Activated T-cell treated with anti-CD3 and anti-CD28 coated beads, Interleukin-2, amount 50 U/mL, for 24 hours (primary cell): ENCODE results near the gene STK32C.

ENCODE experiments used
- DNase-seq: peaks from one replicate; pipeline ENCODE4 v3.0.0-alpha.2; 2020
- H3K27ac Mint-ChIP-seq: 2 replicates; pipeline ENCODE4 v1.8.0; 2020; ENCODE audit warnings: mild to moderate bottlenecking, mixed read lengths
- H3K27me3 Mint-ChIP-seq: 2 replicates; pipeline ENCODE4 v1.8.0; 2020; ENCODE audit warnings: mixed read lengths
- H3K36me3 Mint-ChIP-seq: 2 replicates; pipeline ENCODE4 v1.8.0; 2020; ENCODE audit warnings: low read depth, mixed read lengths
- H3K4me1 Mint-ChIP-seq: 2 replicates; pipeline ENCODE4 v1.8.0; 2020; ENCODE audit warnings: low read depth, mixed read lengths
- H3K4me3 Mint-ChIP-seq: 2 replicates; pipeline ENCODE4 v1.8.0; 2020; ENCODE audit warnings: mild to moderate bottlenecking, moderate library complexity, mixed read lengths
- H3K9me3 Mint-ChIP-seq: 2 replicates; pipeline ENCODE4 v1.8.0; 2020; ENCODE audit warnings: mixed read lengths

The STK32C gene

DNA sequence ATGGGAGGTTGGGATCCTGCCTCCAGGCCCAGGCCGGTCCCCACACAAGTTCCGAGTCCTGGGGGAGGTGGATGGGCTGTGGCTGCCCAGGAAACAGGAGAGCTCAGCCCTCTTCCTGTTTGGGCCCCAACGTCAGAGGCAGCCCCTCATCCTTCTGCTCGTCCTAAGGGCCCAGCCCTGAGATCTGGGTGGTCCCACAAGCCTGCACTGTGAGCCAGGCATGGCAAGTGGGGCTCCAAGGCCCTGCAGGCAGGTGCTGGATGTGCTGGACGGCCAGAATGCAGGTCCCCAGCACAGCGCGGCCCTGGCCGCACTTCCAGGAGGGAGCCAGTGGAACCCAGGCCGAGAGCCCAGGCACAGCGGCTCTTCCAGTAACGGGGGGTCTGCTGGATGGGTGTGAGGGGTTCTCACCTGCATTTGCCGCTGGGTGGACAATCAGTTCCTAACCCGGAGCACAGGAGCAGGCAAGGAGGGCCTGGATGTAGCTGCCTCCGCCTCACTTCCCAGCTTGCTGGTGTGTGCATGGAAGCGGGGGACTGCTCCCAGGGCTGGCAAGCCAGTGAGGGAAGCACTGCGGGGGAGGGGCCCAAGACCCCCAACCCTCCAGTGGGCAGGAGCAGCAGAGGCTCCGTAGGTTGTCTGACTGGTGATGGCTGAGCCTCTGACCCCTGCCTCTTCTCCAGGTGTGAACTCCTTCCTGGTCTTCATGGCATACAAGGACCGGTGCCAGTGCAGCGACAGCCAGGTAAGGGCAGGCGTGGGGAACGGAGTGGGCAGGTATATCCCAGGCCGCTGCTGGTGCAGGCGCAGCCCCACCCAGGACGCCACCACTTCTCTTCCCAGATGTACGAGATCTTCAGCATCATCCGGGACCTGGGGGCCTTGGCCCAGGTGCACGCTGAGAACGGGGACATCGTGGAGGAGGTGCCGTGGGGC is 111.3 kb downstream of the STK32C start:
- Mint-ChIP-seq H3K27me3 (peaks cover 12% of the 10 kb centered on the region), H3K27ac (no peak overlapping the region), H3K4me1 (no peaks in the 10 kb centered on the region), H3K4me3 (no peak overlapping the region), H3K36me3 (no peaks in the 10 kb centered on the region), H3K9me3 (no peaks in the 10 kb centered on the region)
- DNase-seq: no peak

- DNase-seq: no peak
- H3K27ac Mint-ChIP-seq: no peak overlapping the region
- H3K36me3 Mint-ChIP-seq: no peaks in the 10 kb centered on the region
- H3K27me3 Mint-ChIP-seq: peaks cover 12% of the 10 kb centered on the region
- H3K4me1 Mint-ChIP-seq: no peaks in the 10 kb centered on the region
- H3K4me3 Mint-ChIP-seq: no peak overlapping the region
- peaks cover 2% of the 10 kb centered on the region for H3K9me3 Mint-ChIP-seq
Measured at GRCh38 chr10:132195366-132196075, 112.2 kb downstream of the STK32C start.

- Mint-ChIP-seq H3K4me1 (no peaks in the 10 kb centered on the region), H3K36me3 (no peaks in the 10 kb centered on the region), H3K27me3 (peaks cover 18% of the 10 kb centered on the region), H3K27ac (no peak overlapping the region), H3K9me3 (peaks cover 3% of the 10 kb centered on the region), H3K4me3 (no peak overlapping the region)
- DNase-seq: no peak
Measured at GRCh38 chr10:132194726-132195125, 113.0 kb downstream of the STK32C start.

- H3K4me1 Mint-ChIP-seq: no peaks in the 10 kb centered on the region
- H3K27ac Mint-ChIP-seq: no peak overlapping the region
- peak; percentile 40 for DNase-seq
- H3K27me3 Mint-ChIP-seq: peaks cover 25% of the 10 kb centered on the region
- no peaks in the 10 kb centered on the region for H3K36me3 Mint-ChIP-seq
- H3K4me3 Mint-ChIP-seq: no peak overlapping the region
- H3K9me3 Mint-ChIP-seq: peaks cover 3% of the 10 kb centered on the region
Measured at GRCh38 chr10:132193907-132194552, 113.7 kb downstream of the STK32C start.

DNA sequence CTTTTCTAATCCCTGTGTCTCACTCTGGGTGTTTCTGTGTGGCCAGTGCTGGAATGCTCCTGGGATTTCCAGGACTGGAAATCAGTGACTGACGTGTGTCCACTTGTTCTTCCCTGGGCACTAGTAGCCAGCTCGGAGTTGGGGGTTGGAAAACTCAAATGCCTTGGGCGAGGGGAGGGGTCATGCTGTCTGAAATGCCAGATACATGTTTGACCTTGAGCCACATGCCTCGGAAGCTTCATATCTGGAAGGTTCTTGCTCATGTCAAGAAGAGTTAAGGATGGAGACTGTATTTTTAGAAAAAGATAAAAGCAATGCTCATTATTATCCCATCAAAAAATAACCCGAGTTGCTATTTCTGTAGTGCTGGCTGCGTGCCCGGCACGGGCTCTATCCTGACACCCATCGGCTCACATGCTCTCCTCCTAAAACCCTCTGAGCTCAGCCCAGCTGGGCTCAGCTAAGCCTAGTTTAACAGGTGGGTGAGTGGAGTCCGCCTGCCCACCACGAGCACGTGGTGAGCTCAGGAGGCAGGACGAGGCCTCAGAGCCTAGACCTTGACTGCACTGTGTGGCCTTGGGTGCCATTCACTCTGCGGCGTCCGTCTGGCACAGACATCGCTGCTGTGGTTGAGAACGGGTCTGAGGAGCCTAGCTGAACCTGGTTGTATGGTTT is 114.6 kb downstream of the STK32C start:
- H3K27ac Mint-ChIP-seq: no peak overlapping the region
- peaks cover 1% of the 10 kb centered on the region for H3K4me1 Mint-ChIP-seq
- H3K9me3 Mint-ChIP-seq: peaks cover 3% of the 10 kb centered on the region
- no peak overlapping the region for H3K4me3 Mint-ChIP-seq
- no peaks in the 10 kb centered on the region for H3K36me3 Mint-ChIP-seq
- no peak for DNase-seq
- H3K27me3 Mint-ChIP-seq: peaks cover 34% of the 10 kb centered on the region

DNA sequence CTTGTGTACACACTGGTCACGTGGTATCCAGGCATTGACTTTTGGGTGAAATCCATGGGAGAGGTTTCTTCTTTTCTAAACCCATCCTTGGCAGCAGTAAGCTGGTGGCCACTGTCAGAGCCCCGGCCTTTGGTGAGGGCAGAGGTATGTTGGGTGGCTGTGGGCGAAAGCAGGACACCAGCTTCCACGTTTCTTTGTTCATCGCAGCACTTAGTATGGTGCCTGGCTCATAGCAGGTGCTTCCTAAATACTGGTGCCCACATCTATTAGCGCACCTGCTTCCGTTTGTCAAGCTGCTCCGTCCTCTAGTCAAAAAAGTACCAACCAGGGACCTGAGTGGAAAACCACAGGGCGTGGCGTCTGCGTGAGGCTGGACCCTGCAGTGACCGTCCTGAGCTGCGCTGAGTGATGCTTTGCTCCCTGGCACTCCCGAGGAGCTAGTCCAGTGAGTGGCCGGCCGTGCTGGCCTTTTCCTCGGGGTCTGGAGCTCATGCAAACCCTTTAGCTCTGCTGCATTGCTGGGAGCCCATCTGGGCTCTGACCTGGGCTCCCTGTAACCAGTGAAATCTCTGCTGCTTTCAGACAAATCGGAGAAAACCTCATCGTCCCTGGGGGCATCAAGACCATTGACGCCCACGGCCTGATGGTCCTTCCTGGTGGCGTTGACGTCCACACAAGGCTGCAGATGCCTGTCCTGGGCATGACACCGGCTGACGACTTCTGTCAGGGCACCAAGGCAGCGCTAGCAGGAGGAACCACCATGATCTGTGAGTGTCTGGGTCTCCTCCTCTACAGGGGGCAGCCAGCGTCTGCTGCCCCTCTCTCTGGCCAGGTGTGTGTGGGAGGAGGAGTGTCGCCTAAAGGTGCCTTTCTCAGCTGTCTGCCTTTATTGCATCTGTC is 115.4 kb downstream of the STK32C start:
- DNase-seq: no peak
- no peak overlapping the region for H3K27ac Mint-ChIP-seq
- peaks cover 41% of the 10 kb centered on the region for H3K27me3 Mint-ChIP-seq
- H3K9me3 Mint-ChIP-seq: peaks cover 3% of the 10 kb centered on the region
- no peaks in the 10 kb centered on the region for H3K36me3 Mint-ChIP-seq
- H3K4me1 Mint-ChIP-seq: peaks cover 4% of the 10 kb centered on the region
- no peak overlapping the region for H3K4me3 Mint-ChIP-seq

- Mint-ChIP-seq H3K36me3 (no peaks in the 10 kb centered on the region), H3K4me3 (no peak overlapping the region), H3K4me1 (peaks cover 7% of the 10 kb centered on the region), H3K27me3 (peaks cover 47% of the 10 kb centered on the region), H3K27ac (no peak overlapping the region), H3K9me3 (peaks cover 3% of the 10 kb centered on the region)
- no peak for DNase-seq
Measured at GRCh38 chr10:132189810-132190422, 117.8 kb downstream of the STK32C start.

DNA sequence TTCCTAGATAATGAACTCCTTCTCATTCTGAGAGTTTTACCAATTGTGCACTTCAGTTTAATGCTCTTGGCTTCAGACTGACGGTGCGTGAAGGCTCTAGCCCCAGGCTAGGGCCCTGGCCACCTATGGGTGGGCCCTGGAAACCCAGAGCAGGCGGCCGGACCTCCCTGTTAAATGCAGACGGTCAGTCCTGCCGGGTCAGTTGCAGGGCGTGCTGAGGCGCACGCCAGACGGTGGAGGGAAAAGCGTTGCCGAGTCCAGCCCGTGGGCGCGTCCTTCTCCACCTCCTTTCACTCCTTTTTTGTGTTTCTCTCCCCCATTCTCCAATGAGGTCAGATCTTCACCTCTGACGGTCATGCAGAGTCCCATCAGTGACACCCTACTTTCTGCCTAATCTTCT is 118.7 kb downstream of the STK32C start:
- peaks cover 50% of the 10 kb centered on the region for H3K27me3 Mint-ChIP-seq
- DNase-seq: no peak
- no peaks in the 10 kb centered on the region for H3K36me3 Mint-ChIP-seq
- peaks cover 3% of the 10 kb centered on the region for H3K9me3 Mint-ChIP-seq
- peaks cover 9% of the 10 kb centered on the region for H3K4me1 Mint-ChIP-seq
- H3K4me3 Mint-ChIP-seq: no peak overlapping the region
- H3K27ac Mint-ChIP-seq: no peak overlapping the region

DNA sequence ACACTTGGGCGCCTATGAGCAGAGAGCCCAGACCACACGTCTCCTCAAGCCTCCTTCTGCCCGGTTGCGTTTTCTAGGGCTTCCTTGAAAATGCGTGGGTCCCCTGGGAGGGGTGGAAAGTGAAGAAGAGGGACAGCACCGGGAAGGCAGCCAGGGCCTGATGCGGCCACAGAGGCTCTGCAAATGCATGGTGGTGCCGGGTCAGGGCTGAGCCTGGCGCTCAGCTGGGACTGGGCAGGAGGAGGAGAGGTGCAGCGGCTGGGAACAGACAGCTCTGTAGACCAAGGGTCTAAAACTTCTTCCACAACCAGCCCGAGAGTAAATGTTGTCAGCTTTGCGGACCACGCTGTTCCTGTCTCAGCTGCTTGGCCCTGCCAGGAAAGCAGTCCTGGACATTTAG is 119.4 kb downstream of the STK32C start:
- Mint-ChIP-seq H3K27me3 (peaks cover 54% of the 10 kb centered on the region), H3K4me3 (no peak overlapping the region), H3K27ac (no peak overlapping the region), H3K9me3 (peaks cover 3% of the 10 kb centered on the region), H3K4me1 (peaks cover 9% of the 10 kb centered on the region), H3K36me3 (no peaks in the 10 kb centered on the region)
- no peak for DNase-seq

GRCh38 chr10:132187430-132188138 is 120.2 kb downstream of the STK32C start:
- DNase-seq: no peak

DNA sequence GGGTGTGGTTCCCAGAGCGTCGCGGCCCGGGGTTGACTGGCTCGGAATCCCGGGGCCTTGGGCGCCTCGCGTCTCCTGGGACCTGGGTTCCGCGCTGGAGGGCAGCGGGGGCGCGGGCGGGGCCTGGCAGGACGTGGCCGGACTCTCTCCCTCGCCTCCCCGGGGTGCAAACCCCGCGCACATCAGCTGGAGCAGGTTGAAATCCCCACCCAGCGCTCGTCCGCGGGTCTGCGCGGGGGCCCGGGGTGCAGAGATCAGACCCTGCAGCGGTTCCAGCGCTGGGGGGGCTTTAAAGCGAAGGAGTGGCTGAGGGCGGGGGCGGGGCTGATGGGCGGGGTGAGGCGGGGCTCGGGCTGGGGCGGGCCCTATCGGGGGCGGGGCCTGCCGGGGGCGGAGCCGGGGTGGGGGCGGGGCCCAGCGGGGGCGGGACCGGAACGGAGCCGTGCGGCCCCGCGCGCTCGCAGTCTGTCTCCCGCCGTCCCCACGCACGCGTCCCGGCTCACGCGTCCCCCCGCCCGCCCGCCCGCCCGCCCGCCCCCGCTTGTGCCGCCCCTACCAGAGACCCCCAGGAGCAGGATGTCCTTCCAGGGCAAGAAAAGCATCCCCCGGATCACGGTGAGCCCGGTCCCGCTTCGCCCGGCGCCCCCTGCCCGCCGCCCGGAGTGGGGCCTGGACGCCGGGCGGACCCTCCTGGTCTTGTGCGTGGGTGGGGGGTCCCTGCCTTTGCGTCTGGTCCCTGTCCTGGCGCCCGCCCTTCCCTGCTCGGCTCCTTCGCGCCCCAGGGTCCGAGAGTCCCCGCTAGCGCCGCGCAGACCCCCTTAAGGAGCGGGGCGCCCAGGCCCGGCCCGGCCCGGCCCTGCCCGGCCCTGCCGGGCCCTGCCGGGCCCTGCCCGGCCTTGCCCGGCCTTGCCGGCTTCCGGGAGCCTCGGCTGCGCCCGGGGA is 121.0 kb downstream of the STK32C start, which contains the start of gene DPYSL4:
TSS of gene DPYSL4 (plus strand) at position 461 of the 942 bp plus-strand sequence. CDS start at position 577, 116 bp downstream.
- Mint-ChIP-seq H3K27me3 (peaks cover 64% of the 10 kb centered on the region), H3K27ac (no peak within 1 kb of the TSS), H3K36me3 (no peaks in the 10 kb centered on the region), H3K4me1 (peaks cover 9% of the 10 kb centered on the region), H3K9me3 (peaks cover 3% of the 10 kb centered on the region), H3K4me3 (no peak within 1 kb of the TSS)
- DNase-seq: peak; percentile 52

More at GRCh38 chr10:132187430-132188138, 120.2 kb downstream of the STK32C start:
- Mint-ChIP-seq H3K36me3 (no peaks in the 10 kb centered on the region), H3K27me3 (peaks cover 58% of the 10 kb centered on the region), H3K27ac (no peak overlapping the region), H3K4me1 (peaks cover 9% of the 10 kb centered on the region), H3K4me3 (peak overlapping the region; percentile 12), H3K9me3 (peaks cover 3% of the 10 kb centered on the region)
